DND-41 (cell line): ENCODE results near the gene MS4A15.

Experiments used
- CTCF ChIP-seq: IDR thresholded peaks from 2 replicates; pipeline ENCODE4 v1.5.1; 2012; ENCODE audit warnings: borderline replicate concordance, low read length, moderate library complexity, mild to moderate bottlenecking; ENCODE audit not compliant: poor library complexity, severe bottlenecking; ENCODE audit errors: extremely low read depth
- EZH2 ChIP-seq: IDR thresholded peaks from 3 replicates; pipeline ENCODE4 v1.6.1; 2012; ENCODE audit warnings: borderline replicate concordance, low read depth, mild to moderate bottlenecking, moderate library complexity, low read length, inconsistent platforms; ENCODE audit not compliant: severe bottlenecking

- TF ChIP-seq CTCF (no peak), EZH2 (no peak)
Observed at GRCh38 chr11:60780774-60781173, 24.1 kb downstream of the MS4A15 start.
